LNCAP (cell line): ENCODE results near the gene RGS19.

ENCODE experiments used
- CTCF ChIP-seq: fragments of 450-650 bp; IDR thresholded peaks from 2 replicates; pipeline ENCODE4 v1.5.1; 2017; ENCODE audit warnings: mild to moderate bottlenecking

Gene RGS19

GRCh38 chr20:64067733-64068307 lies 11.5 kb downstream of the RGS19 start:
- TF ChIP-seq CTCF = no peak

- no peak for TF ChIP-seq CTCF
These were observed 12.2 kb downstream of the RGS19 start for GRCh38 chr20:64067005-64067632.

GRCh38 chr20:64065974-64066343 lies 13.4 kb downstream of the RGS19 start:
- no peak for TF ChIP-seq CTCF

GRCh38 chr20:64065062-64065973 lies 14.0 kb downstream of the RGS19 start:
- no peak for TF ChIP-seq CTCF

- no peak for TF ChIP-seq CTCF
These were observed 15.1 kb downstream of the RGS19 start for GRCh38 chr20:64064145-64064698.

GRCh38 chr20:64063389-64064144 lies 15.8 kb downstream of the RGS19 start:
- no peak for TF ChIP-seq CTCF
